ENCODE data around the gene FZR1.
A peak's percentile ranks its signal among the peaks of the same experiment; 100 is the strongest.
"Not testable (repeated sequence)": the region's sequence is repeated elsewhere in the genome, so short reads cannot be mapped to it uniquely, and the experiment has no call there.

Gene FZR1

GRCh38 chr19:3497757-3498520 is 8.2 kb upstream of the FZR1 start:
- no peak for DNase-seq

GRCh38 chr19:3499738-3500428 is 6.2 kb upstream of the FZR1 start:
- DNase-seq, result no peak

- DNase-seq, result peak; percentile 91
Observed at GRCh38 chr19:3500429-3501101, 5.5 kb upstream of the FZR1 start, which contains the start of gene DOHH. TSS of gene DOHH (minus strand) at chr19:3500674. CDS start at chr19:3496814, 3,860 bp downstream.

- DNase-seq, result no peak
Observed at GRCh38 chr19:3501780-3502179, 4.3 kb upstream of the FZR1 start.

- DNase-seq, result no peak
Observed at GRCh38 chr19:3503036-3503572, 3.0 kb upstream of the FZR1 start.

- no peak for DNase-seq
Observed at GRCh38 chr19:3504735-3505134, 1.4 kb upstream of the FZR1 start.

DNA sequence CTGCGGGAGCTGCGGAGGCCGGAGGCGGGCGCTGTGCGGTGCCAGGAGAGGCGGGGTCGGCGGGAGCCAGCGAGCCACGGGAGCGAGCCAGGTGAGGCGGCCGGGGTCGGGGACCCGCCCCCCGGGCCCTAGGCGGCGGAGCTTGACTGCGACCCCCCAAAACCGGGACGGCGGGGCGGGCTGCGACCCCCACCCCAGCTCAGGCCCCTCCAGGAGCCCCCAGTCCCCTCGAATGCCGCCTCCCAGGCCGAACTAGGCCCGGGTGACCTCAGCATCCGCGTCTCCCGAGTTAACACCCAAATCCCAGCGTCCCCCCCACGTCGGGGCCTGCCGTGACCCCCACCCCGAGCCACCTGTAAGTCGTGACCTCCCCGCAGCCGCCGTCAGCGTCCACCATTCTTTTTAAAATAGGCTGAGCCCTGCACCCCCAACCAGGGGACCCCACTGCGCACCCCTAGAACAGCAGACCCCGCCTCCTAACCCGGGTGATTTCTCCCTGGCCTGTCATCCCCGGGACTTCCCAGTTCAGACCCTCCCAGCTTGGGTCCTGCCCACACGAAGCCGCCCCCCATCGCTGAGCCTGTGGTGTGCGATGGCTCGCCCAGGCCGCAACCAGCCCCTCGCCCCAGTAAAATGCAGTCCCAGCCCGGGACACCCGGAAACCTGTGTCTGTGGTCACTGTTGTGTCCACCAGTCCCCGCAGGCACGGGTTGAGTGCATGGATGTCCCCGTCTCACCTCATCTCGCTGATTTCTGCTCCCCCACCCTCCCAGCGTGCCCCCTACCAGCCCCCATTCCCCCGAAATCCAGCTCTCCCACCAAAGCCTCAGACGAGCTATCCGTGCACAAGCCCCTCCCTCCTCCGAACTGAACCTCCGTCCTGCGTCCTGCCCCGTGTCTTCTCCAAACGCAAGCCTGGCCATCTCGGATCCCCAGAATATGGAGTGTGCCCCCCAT is 551 bp downstream of the FZR1 start:
- no peak for DNase-seq

DNA sequence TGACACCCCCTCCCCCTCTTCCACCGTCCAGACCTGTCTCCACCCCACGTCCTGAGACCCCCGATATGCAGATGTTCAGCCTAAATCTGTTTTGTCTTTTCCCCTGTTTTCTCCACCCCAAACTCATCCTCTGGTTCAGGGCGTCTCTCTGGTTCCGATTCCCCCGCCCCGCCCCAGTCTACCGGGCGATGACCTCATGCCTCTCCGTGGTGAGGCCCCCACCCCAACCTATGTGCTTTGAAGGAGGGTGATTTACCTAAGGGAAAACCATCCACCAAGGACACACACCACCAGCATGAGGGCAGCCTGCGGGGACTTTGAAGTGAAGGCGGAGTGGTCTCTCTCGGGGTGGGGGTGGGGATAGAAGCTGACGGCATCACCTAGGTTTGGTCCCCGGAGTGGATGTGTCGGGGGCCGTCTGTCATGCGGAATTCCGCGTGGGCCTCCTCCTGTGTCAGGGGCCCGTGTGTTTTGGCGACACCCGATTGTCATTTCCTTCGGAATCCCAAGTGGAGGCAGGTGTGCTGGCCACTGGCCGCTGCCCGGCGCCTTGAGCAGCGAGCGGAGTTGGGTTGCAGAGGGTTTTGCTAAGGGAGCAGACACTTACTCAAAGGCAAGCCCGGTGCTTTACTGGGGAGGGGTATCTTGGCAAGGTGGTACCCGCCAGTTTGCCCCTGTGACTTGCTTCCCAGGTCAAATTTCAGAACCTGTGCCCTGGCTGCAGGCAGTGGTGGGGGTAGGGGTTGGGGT is 1.4 kb downstream of the FZR1 start:
- no peak for DNase-seq

- DNase-seq, result not testable (repeated sequence)
Observed at GRCh38 chr19:3508121-3508661, 2.1 kb downstream of the FZR1 start.

DNA sequence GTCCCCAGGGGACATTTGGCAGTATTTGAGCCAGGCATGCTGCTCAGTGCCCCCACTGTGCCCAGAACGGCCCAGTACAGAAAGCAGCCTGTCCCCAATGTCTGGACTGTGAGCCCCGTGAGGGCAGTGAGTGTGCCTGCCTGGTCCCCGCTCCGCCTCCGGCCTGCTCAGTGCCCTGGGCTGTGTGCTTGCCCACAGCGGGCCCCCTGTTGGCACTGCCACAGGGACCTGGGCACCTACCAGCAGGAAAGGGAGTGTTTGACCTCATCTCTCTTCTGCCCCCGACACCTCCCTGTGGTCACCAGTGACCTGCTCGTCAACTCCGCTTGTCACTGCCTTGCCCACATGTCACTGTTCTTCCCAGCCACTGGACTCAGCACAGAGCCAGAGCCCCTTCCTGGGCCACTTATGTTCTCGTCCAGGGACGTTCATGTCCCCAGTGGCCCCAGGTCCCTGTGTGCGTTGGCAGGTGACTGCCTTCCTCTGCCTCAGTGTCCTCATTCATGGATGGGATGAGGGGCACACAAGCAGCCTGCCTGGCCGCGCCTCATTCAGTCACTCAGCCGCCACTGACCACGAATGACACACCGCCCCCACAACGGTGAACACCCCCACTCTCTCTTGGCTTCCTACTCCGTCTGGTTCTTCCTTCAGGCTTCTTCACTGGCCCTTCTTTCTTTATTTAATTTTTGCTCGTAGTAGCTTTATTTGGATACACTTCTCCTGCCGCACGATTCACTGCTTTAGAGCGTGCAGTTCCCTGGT is 2.8 kb downstream of the FZR1 start:
- DNase-seq, result no peak

DNA sequence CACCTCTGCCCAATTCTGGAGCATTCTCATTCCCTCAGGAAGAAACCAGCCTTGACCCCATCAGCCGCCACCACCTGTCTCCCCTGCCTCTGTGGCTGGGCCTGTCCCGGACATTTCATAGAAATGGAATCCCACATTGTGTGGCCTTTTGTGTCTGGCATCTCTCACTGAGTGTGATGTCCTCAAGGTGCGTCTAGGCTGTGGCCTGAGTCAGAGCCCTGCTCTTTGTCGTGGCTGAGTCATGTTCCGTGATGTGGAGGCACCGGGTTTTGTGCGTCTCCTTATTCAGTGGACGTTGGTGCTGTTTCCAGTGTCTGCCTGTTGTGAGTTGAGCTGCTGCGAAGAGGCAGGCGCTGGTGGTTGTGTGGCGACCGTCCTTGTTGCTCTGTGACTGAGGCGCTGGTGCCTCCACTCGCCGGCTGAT is 3.5 kb downstream of the FZR1 start:
- DNase-seq, result no peak

DNA sequence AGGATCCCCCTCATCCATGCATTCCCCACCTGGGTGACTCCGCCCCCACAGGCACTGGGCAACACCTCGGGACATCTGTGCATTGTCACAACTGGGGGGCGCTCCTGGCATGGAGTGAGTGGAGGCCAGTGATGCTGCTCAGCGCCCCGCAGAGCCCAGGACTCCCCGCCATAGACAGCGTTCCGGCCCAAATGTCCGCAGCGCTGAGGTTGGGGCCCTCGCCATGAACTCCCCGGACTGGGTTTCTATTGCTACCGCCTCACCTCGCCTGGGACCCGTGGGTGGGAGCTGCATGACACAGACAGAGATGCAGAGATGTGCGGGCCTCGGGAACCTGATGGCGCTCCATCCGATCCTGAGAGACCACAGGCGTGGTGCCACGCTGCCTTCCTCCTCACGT is 4.6 kb downstream of the FZR1 start:
- no peak for DNase-seq

DNA sequence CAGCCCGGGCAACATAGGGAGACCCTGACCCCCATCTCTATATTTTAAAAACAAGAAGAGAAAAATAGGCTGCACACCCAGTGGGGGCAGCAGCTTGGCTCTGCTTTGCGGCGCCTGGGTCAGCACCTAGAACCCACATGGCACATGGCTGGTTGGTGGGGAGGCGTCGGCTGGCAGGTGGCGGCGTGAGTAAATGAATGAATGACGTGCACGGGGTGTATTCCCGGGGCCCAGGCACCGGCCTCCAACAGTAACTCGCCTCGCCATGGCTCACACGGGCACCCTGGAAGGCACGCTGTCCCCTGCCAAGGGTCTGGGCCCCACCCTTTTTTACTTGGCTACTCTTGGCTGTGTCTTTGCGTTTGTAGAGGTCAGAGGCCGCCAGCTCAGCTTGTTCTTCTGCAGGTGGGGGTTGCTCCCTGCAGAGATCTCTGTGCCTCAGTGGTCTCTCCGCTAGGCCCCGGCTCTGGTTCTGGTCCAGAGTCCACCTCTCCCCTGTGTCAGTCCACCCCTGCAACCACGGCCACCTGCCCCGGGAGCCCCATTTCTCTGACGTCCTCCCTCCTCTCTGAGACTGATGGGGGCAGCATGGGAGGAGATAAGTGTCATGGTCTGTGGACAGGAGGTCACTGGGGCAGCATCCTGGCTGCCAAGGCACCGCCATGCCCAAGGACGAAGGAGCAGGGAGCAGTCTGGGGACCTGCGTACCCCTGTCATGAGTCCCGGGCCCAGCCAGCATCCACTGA is 5.6 kb downstream of the FZR1 start:
- DNase-seq, result no peak

- DNase-seq, result no peak
Observed at GRCh38 chr19:3512562-3513228, 6.6 kb downstream of the FZR1 start.

DNA sequence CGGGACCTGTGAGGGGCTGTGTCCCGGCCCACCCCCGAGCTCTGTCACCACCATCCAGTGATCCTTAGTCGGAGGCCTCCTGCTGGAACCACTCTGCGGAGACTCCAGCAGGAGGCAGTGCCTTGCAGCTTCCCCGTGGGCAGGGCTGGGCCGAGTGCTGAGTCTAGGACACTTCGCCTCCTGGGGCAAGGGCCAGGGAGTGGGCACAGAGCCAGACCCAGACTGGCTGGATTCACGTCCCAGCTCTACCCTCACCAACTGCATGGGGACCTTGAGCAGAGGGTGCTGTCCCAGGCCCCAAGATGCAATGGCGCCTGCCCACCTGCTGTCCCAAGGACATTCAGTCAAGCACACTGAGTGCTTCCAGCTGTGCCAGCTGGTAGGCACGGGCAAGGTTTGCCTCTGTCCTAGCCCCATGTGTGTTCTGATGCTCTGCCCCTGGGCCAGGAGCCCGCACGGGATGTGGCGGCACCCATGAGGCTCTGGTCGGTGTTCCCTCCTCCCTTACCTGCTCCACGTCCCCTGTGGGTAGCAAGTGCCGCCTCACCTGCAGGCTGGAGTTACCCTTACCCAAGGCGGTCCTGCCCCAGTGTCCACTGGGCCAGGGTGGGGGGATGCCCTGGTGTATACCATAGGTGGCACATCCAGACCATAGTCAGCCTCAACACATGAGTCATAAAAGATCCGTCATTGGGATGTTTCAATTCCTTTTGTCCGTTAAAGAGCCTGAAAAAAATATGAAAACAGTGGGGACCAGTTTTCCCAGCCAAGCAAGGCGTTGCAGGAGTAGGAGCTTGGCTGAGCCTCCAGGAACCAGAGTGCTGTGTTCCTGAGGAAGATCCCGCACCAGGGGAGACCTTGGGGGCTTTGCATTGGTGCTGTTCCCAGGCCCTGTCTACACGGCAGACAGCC is 7.4 kb downstream of the FZR1 start:
- DNase-seq, result no peak

GRCh38 chr19:3514930-3515329 is 8.8 kb downstream of the FZR1 start:
- DNase-seq, result no peak

GRCh38 chr19:3515891-3516422 is 9.8 kb downstream of the FZR1 start:
- DNase-seq, result no peak
